Chondrocyte (in vitro differentiated cells): Measurements from ENCODE around the gene ZNF485. TPM values are rescaled to one million over a fixed set of nuclear protein-coding genes. Genes with fewer than 3 reads are reported as not detected.

Source experiments
- DNase-seq: peaks from one replicate; pipeline ENCODE4 v3.0.0; 2021; ENCODE audit warnings: mixed read lengths, low spot score
- H3K27ac Mint-ChIP-seq: one replicate; pipeline ENCODE4 v1.8.0; 2021; ENCODE audit warnings: mild to moderate bottlenecking, moderate library complexity, mixed read lengths; ENCODE audit not compliant: unreplicated experiment
- H3K27me3 Mint-ChIP-seq: 2 replicates; pipeline ENCODE4 v1.8.0; 2021; ENCODE audit warnings: low read depth, mixed read lengths
- H3K36me3 Mint-ChIP-seq: 2 replicates; pipeline ENCODE4 v1.8.0; 2021; ENCODE audit warnings: low read depth, mixed read lengths
- H3K4me1 Mint-ChIP-seq: 2 replicates; pipeline ENCODE4 v1.8.0; 2021; ENCODE audit warnings: low read depth, mild to moderate bottlenecking, mixed read lengths
- H3K4me3 Mint-ChIP-seq: one replicate; pipeline ENCODE4 v1.8.0; 2021; ENCODE audit warnings: mild to moderate bottlenecking, moderate library complexity, mixed read lengths; ENCODE audit not compliant: unreplicated experiment
- H3K9me3 Mint-ChIP-seq: 2 replicates; pipeline ENCODE4 v1.8.0; 2021; ENCODE audit warnings: low read depth, mixed read lengths
- CTCF ChIP-seq: fragments of 200-600 bp; sonication (generic); IDR thresholded peaks from 2 replicates; pipeline ENCODE4 v1.5.0; 2021; ENCODE audit warnings: antibody characterized with exemption, mild to moderate bottlenecking, moderate library complexity
- total RNA-seq: library from RNA; stranded (reverse); gene quantifications from 3 replicates; pipeline ENCODE4 v1.2.1, GENCODE V29; 2021

The ZNF485 gene
- total RNA-seq, 1 donor from 2014 or later = 1.9 TPM

GRCh38 chr10:43645866-43646265 is 39.6 kb downstream of the ZNF485 start:
- peaks cover 41% of the 10 kb centered on the region for H3K9me3 Mint-ChIP-seq
- H3K4me1 Mint-ChIP-seq = peaks cover 15% of the 10 kb centered on the region
- peak overlapping the region; percentile 3 for H3K27ac Mint-ChIP-seq
- H3K36me3 Mint-ChIP-seq = peaks cover 43% of the 10 kb centered on the region
- no peak for DNase-seq
- no peak overlapping the region for H3K4me3 Mint-ChIP-seq
- H3K27me3 Mint-ChIP-seq = no peaks in the 10 kb centered on the region
- TF ChIP-seq CTCF = no peak

DNA sequence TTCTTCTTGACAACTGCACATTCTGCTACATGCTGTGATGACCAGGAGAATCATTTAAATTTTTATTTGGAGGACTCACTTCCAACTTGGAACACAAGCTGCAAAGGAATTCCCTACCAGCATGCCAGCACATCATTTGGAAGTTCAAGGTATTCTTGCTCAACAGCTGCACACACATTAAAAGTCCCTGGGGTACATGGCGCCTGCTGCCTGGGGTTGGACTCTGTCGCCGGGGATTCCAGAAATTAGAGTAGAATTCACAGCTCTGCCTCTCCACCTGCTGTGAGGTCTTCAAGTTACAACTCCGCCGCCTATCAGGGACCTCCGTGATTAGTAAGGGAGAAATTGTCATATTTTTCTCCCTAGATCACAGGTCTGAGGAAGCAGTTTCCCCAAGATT is 41.3 kb downstream of the ZNF485 start:
- peak overlapping the region; percentile 97 for H3K4me3 Mint-ChIP-seq
- no peak for TF ChIP-seq CTCF
- no peak for DNase-seq
- H3K27me3 Mint-ChIP-seq = no peaks in the 10 kb centered on the region
- peak overlapping the region; percentile 61 for H3K27ac Mint-ChIP-seq
- peaks cover 43% of the 10 kb centered on the region for H3K36me3 Mint-ChIP-seq
- peaks cover 15% of the 10 kb centered on the region for H3K4me1 Mint-ChIP-seq
- peaks cover 39% of the 10 kb centered on the region for H3K9me3 Mint-ChIP-seq

DNA sequence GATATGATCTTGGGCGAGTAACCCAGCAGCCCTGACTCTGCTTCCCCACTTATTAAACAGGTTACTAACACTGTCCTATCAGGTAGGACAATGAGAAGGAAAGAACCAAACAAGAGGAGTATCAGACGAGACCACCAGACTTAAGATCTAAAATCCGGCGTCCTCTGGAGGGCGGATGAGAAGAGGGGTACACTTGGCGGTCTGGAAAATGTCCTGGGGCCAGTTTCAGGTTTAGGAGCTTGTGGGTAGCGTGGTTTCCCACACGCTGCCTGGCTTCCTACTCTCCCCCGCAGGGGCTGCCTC is 41.8 kb downstream of the ZNF485 start:
- peak overlapping the region; percentile 61 for H3K27ac Mint-ChIP-seq

DNA sequence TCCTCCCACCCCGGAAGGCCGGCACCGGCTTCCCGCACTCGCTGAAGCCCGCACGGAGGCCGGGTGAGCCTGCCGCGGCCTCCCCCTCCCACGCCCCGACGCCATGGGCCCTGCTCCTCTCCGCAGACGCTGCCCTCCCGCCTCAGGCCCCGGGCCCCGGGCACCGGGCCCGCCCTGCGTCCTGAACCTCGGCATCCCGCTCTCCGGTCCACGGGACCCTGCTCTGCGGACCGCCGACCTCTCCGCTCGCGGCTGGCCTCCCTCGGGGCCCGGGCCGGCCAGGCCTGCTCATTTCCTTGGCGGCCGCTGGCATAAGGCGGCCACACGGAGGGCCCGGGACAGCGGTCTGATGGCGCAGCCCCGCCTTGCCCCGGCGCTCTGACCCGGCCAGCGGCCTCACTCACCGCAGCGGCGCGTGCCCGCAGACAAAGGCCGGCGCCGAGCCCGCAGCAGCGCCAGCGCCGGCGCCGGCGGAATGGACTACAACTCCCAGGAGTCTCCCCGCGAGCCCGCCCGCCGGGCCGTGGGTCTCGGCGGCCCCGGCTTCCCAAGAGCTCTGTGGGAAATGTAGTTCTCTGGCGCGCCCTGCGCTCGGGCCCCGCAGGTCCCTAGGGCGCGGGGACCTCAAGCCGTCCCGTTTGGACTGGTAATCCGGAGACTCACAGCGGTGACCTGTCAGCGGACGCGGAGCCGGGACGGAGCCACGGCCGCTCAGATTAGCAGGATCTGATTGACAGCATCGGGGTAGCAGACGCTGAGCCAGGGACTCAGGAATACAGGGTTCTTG is 42.4 kb downstream of the ZNF485 start, which contains the start of gene ZNF32:
Gene ZNF32, minus strand, starts transcription at position 484 of the 787 bp plus-strand sequence. CDS start 2,748 bp downstream, outside the sequence.
- Mint-ChIP-seq H3K27me3 (no peaks in the 10 kb centered on the region), H3K9me3 (peaks cover 30% of the 10 kb centered on the region), H3K27ac (peak within 1 kb of the TSS; percentile 89), H3K4me3 (peak within 1 kb of the TSS; percentile 97), H3K36me3 (peaks cover 34% of the 10 kb centered on the region), H3K4me1 (peaks cover 17% of the 10 kb centered on the region)
- no peak for TF ChIP-seq CTCF
- DNase-seq = no peak

More for the DNA sequence above, 41.8 kb downstream of the ZNF485 start:
- no peak for DNase-seq
- H3K27me3 Mint-ChIP-seq = no peaks in the 10 kb centered on the region
- TF ChIP-seq CTCF = no peak
- H3K36me3 Mint-ChIP-seq = peaks cover 39% of the 10 kb centered on the region
- H3K4me3 Mint-ChIP-seq = peak overlapping the region; percentile 97
- H3K9me3 Mint-ChIP-seq = peaks cover 35% of the 10 kb centered on the region
- H3K4me1 Mint-ChIP-seq = peaks cover 15% of the 10 kb centered on the region

DNA sequence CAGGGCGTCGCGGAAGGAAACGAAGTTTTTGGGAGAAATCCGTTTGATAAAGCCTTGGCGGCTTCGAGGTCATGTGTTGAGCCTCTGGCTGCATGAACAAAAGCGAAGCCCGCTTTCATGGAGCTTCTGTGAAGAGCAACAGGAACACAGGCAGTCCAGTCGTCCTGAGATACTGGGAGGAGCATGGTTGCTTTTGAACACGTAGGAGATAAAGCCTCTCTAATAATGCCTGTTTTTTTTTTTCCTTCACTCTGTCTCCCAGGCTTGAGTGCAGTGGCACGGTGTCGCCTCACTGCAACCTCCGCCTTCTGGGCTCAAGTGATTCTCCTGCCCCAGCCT is 42.9 kb downstream of the ZNF485 start:
- Mint-ChIP-seq H3K27ac (peak overlapping the region; percentile 89), H3K4me1 (peaks cover 20% of the 10 kb centered on the region), H3K4me3 (peak overlapping the region; percentile 97), H3K27me3 (no peaks in the 10 kb centered on the region), H3K9me3 (peaks cover 29% of the 10 kb centered on the region), H3K36me3 (peaks cover 29% of the 10 kb centered on the region)
- DNase-seq = no peak
- no peak for TF ChIP-seq CTCF
